Inferior parietal cortex (tissue), 1 donor: ENCODE results near the gene TTLL11.

Experiments used
- DNase-seq: peaks from one replicate; pipeline ENCODE4 v3.0.0-alpha.2; 2016; ENCODE audit errors: extremely low spot score

TTLL11 gene

DNA sequence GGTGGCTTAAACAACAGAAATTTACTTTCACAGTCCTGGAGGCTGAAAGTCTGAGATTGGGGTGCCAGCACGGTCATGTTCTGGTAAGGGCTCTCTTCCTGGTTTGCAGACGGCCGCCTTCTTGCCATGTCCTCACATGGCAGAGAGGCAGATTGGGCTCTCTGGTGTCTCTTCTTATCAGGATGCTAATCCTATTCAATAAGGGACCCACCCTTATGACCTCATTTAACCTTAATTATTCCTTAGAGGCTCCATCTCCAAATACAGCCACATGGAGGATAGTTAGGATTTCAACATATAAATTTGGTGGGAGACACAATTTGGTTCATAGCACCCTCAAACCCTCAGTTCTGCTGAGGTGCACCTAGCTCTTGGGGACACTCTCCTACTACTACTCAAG lies 261.2 kb downstream of the TTLL11 start:
- no peak for DNase-seq

DNA sequence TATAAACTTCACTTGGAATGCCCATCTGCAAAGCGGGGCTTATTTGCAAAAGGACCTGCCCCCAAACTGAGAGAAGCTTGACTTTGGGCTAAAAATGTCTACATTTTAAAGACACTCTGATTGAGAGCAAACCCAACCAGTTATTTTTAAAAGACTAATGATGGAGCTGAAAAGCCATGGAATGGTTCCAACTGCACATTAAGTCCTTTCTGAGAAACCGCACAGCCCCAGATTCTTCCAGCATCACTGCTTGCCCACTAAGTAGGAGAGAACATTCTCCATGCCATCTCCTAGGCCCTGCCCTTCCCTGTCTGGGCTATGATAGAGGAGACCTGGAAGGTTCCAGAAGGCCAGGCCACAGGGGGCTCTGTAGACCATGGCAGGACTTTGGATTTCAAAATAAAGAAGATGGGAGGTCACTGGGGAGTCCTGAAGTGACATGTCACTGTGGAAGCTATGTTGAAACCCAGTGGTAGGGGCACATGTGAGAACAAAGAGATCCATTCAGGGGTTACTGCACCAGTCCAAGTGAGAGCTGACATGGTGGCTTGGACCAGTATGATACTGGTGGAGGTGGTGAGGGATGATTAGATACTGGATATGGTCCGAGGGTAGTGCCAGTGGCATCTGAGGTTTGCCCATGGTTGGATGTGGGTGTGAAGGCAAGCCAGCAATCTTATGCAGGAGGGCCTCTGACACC lies 262.5 kb downstream of the TTLL11 start:
- DNase-seq, result no peak

DNA sequence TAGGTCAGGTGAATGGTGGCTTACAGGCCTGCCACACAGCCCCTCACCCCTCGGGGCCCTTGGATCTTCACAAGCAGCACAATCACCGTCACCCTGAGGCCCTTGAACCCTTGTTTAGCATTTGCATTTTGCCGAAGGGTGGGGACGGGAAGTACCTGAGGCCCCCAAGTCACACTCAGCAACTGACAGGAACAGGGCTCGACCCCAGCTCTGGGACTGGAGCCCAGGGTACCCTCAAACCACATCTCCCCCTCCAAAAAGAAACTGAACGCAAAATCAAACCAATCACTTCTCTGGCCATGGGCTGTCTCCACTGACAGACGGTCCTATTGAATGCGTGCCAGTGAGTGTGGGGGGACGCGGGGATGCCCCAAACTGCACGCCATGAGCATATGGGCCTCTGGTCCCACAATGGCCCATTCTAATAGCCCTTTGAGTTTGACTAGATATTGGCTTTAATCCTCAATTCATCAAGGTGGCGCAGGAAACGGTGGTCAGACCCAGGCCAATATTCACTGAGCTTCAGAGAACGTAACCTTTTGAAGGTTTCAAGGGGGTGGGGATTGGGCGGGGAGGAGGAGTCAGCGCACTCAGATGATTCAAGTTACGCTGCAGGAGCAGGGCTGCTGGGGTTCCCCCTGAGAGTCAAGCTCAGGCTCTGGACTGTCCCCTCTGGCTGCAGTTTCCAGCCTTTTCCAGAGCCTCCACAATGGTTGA lies 265.7 kb downstream of the TTLL11 start:
- DNase-seq, result no peak

DNA sequence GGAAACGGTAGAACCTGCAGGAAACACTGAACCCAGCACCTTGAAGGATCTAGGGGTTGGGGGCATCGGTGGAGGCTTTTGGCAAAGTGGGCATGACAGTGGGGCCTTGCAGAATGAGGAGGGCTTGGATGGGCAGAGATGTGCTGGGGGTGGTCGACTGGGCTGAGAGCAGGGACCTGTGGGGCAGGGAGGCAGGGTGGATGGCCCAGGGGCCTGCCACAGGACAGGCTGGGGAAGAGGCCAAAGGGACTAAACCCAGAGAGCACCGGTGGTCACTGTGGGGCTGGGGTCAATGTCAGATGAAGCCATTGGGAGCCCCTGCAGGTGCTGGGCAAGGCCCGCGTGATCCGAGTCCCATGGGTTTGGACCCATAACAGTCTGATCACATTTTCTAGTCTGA lies 266.4 kb downstream of the TTLL11 start:
- no peak for DNase-seq

DNA sequence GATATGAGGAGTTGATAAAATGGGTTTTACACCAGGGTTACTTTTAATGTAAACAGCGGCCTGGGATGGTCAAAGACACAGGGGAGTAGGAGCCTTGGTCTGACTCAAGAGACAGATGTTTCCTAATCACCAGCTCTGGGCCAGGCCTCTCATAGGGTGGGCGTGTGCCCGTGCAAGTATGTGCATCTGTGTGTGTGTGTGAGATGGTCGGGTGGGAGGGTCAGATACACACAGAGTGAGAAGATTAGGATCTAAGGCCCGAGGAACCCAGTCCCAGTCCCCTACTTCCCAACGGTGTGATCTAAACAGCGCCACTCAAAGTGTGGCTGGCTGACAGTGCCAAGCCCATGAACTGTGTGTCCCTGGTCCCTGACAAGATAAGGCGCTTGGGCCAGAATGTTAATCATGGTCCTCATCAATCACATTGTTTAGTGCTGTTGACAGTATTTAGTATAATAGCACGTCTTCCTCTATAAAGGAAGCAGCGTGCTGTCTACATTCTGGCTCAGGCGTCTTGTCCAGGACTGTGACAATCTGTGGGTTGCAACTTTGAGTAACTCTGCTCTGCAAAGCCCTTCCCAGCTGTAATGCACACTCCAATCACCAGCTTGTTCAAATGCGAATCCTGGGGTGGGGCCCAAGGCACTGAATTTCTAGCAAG lies 267.9 kb downstream of the TTLL11 start:
- DNase-seq, result no peak

DNA sequence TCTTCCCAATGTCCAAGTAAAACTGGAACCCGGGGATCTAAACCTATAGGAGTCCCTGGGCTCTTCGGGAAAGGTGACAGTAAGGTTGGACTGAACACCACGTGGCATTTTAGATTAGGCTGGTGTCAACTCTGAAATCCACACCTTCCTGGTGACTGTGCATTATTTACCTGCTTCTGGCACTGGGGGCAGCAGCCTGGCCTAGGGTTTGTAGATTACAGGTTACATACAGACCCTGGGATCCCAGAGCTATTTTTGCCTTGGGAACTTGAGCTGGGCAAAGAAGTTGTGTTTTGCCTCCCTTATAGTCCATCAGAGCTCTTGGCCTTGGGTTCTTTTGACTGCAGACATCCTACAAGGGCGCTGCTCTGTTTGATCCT lies 268.5 kb downstream of the TTLL11 start:
- no peak for DNase-seq

DNA sequence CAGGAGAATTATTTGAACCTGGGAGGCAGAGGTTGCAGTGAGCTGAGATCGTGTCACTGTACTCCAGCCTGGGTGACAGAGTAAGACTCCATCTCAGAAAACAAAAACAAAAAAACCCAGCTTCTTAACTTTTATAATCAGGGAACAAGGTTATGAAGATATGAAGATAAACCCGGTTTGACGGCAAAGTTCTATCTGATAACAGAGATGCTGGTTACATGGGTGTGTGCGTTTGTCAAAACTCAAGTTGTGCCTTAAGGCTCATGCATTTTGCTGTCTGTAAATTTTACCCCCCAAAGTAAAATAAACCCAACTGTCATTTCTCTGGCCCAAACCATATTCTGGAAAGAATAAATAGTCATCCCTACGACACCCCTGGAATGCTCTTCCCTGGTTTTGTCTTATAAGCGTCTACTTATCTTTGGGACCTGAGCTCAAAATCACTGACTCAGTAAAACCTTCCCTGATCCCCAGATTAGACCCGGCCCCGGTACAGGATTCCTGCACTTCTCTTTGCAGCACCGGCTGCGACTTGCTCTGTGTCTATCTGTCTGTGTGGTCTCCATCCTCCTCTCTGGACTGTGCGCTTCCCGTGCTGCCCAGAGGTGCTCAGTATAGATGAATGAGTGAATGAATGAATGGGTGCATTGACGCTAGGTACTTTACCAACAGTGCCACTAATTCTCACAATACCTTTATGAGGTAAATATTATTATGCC lies 269.5 kb downstream of the TTLL11 start:
- no peak for DNase-seq

DNA sequence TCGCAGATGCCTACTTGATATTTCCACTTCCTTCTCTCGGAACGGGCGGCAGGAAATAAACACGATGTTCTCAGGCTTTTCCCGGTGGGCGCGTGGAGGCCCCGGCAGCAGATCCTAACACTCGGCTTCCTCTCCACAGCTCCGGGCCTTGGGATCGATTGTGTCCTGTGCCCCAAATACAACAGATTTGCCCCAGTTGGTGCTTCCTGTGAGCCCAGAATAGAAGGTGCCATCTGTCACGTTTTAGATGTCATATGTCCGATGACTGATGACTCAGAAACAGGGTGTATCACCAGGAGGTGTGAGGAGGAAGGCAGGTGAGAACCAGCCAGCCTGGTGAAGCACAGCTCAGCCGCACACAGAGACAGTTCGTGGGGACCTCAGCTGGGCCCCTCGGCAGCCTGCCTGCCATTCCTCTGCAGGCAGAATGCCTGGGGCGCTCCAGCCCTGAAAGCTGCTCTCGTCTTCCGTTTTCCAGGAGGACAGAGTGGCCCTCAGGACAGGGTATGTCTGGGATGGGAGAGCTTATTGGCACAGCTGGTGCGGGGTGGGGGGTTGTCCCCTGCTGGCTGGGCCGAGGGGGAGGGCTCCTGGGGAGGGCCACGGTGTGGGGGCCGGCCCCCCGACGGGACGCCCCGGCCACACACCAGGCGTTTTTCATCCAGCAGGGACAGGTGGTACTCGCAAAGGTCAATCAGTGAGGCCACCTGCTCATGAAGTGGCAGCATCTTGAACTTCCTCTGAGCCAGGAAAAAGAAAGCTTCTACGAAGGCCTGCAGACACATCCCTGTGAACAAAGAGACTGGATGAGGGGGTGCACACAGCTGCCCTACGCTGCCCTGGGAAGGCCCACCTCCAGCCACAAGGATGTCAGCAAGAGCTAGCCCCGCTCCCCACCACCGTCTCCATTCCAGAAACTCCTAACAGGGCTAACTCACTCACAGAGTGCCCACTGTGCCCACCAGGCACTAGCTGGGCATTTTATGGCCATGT lies 270.7 kb downstream of the TTLL11 start:
- DNase-seq, result no peak

DNA sequence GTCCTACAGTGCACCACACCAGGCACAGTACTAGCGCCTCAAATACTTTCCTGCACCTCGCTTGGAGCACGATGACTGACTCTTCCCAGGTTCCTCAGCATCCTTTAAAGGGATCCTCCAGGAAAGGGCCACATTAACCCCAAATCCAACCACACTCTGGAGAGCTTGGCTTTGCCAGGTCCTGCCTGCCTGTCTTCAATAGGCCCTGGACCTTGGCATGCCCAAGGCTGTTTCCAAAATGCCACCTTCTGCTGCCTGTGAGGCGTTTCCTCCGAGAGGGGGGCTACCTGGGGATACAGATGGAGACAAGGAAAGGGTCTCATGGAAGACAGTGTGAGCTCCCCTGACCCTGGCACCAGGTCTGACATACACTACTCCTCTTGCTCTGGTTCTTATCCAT lies 271.8 kb downstream of the TTLL11 start:
- DNase-seq, result no peak

DNA sequence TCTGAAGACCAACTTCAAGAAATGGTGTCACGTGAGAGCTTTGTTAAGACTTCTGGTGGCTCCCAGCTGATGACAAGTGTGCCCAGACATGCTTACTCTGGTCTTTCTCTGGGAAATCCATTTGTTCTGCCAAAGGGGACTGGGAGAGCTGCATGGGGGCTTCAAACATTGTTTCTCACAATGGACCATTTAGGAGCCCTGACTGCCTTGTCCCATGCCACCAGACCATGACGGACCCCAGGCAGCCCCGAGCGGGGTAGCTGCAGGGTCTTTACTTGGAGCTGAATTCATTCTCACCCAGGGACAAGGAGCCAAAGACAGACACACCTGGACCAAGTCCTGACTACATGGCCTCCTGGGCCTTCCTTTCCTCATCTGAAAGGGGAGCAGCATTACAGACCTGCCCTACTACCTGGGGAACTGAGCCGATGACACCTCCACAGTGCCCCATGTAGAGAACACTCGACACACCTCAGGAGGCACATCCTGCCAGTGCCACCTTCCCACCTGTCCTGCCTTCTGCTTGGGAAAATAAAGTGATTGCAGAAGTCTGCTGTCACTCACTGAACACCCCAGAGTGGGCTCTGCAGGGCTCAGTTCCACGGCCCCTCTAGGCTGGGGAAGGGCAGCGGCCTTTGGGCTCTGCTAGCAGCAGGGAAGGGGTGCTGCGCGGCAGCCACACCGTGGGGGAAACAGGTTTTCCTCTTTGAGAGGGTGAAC lies 272.7 kb downstream of the TTLL11 start:
- DNase-seq, result no peak

DNA sequence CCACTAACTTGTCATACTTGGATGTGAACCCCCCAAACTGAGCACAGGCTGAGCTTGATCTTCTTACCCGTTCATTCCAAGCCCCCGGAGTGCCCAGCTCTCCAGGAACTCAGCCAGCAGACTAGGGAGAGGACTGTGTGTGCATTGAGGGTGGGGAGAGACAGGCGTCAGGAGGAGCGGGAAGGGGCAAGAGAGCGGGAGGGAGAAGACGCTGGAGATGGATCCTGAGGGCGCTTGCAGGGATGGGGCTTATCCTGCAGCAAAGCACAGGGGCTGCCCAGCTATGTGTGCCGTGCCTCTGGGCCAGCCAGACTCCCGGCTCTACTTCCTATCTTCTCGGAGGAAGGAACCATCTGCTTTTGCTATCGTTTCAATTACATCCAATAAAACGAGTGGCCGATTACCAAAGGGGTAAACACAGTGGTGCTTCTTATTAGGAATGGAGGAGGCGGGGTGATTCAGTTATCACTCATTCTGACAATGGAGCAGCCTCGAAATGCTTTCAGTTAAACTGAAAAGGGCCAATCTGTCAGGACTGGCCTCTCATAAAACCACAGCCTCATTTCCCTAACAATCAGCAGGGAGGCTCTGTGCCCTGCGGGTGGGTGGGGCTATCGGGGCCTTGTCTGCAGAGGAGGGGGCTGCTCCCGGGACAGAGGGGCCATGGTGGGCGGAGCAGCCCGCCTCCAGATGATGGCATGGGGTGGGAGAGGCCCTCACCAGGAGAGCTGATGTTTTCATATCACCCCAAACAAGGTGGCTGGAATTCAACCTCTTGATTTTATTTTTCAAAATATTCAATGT lies 273.5 kb downstream of the TTLL11 start:
- DNase-seq, result no peak

DNA sequence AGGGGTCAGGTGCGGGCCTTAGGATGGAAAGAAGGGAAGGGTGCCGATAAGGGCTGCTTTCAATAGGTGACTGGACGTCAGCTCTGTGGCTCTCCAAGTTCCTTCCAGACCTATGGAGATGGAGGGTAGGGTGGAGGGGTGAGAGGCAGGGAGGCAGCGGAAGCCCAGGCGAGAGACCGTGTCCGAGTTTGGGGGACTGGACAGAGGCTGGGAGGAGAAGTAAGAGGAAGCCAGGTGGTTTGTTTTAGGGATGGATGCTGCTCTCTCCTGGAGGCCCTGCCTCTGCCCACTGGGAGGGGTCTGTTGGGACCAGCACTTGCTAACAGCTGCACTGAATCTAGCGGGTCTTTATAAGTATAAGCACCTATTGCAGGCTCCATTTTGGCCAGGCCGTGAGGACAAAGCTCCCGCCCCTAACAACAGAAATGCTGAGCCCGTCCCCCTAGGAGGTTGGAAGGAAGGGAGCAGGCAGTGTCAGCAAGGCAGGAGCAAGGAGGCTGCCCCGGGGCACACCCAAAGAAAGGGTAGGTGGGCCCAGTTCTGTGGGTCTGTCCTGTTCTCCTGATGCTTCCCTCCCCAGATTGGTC lies 274.2 kb downstream of the TTLL11 start:
- DNase-seq, result no peak

DNA sequence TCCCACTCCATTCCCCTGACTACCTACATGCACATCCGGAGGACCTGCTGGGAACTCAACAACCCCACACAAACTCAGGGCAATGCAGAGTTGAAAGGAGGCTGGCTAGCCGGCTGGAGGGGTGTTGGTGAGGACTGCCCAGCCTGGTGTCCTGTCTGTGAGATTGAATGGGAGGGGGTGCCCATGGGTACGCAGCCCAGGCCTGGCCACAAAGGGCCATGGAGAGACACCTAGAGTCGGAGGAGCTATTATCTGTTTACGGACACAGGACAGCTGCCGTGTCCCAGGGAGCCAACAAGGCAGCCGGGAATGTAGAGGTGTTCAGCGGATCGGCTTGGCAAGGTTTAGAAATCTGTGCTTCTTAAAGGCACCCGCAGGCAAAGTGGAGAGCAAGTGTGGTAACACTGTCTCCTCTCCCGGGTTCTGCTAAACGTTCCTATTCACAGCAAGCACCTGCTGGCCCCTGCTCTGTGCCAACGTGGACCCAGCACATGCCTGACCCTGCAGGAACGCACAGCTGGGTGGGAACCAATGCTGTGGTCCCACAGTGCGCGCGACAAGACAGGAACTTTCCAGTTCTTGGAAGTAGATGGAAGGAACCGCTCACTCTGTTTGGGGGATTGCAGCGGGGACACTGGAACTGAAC lies 275.0 kb downstream of the TTLL11 start:
- no peak for DNase-seq

DNA sequence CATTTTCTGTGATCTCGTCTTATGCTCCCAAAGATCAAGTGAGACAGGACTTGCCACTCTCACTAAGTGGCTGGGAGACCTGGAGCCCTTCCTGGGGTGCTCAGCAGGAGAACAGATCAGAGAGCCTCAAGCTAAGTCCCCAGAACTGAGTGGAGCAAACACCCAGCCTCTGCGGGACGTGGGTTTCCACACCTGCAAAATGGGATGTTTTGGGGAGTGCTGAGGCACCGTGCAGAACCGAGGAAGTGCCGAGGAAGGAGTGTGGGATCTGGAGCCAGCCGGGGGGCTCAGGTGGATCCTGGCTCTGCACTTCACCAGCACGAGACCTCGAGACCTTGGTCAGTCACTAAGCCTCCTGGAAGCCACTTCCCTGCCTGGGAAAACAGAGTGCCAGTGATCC lies 275.6 kb downstream of the TTLL11 start:
- DNase-seq, result no peak

DNA sequence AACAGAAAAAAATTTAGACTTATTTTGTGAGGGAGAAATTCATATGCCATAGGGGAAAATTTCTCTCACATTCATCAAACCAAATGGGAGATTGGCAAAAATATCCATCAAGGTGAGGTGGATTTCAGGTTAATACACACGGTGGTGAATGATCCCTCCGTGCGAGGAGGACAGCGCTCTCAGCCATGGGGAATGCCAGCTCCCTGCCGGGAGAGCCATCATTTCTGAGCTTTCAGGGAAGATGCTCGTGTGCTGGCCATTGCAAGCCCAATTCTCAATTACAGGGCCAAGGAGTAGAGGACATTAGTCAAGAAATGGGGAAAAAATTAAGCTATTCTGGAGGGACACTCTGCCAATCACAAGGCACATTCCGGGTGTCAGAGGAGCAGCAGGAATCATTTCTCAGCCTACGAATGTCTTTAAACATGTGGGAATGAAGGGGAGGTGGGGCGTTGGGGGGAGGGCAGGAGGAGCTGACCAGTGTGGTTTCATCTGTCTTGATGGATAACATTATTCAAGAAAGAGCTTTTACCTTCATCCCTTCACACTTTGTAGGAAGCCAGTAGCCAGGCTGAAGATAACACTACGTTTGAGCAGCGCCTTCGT lies 276.2 kb downstream of the TTLL11 start:
- no peak for DNase-seq

DNA sequence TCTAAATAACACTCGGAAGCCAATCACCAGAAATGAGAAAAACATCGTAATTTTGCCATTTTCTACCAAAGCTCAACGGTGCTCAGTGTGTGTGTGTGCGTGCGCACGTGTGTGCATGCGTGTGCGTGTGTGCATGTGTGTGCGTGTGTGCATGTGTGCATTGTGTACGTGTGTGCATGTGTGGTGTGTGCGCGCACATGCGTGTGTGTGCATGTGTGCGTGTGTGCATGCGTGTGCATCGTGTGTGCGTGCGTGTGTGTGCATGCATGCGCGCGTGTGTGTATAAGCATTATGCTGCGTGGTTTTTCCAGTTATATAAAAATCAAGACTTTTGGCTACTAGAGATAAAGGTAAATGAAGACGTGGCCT lies 276.7 kb downstream of the TTLL11 start:
- DNase-seq, result no peak

DNA sequence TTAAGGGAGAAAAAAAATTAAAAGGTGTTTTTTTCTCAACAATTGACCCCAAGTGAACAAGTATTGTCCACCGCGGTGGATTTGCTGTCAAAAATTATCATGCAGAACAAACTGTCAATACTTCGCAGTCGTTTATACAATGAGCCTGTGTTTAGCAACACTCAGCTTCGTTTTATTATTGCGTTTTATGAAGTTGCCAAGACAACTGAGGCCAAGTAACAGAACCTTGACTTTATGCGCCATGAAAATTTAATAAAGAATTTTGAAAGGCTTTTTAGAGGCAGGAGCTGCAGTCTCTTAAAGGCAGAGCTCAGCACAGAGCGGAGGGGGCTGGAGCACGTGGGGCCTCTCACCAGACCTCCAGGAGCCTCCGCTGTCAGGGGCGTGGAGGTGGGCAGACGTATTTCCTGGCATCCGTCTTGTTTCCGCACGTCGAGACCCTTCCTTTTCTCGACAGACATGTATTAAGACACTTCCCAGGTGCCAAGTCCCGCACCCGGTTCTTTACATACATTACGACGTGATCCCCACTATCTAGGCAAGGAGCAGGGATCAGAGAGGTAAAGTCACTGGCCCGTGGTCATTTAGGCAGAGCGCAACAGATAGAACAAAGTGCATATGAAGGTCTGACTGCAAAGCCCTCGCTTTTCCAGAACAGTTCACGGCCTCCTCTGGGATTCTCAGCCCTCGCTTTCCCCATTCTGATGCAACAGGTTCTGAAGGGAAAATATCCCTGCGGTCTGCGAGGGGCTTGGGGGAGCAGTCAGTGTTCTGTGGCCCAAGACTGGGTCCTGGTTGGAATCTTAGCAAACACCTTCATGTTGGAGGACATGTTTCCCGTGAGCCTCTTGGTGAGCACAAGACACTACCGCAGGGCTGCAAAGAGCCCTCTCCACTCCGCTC lies 277.3 kb downstream of the TTLL11 start:
- DNase-seq, result no peak
